Colonic mucosa (tissue), 4 donors: ENCODE data around the gene CD82. TPM values are rescaled to one million over a fixed set of nuclear protein-coding genes. Genes with fewer than 3 reads are reported as not detected.

ENCODE experiments used
- DNase-seq: peaks from one replicate; pipeline ENCODE4 v3.0.0-alpha.2; 2020
- H3K27ac ChIP-seq: fragments of 200-600 bp; one replicate; pipeline ENCODE4 v1.8.0; 2021
- H3K27me3 ChIP-seq: fragments of 200-600 bp; one replicate; pipeline ENCODE4 v1.8.0; 2021
- H3K36me3 ChIP-seq: fragments of 200-600 bp; one replicate; pipeline ENCODE4 v1.8.0; 2021
- H3K4me1 ChIP-seq: fragments of 200-600 bp; one replicate; pipeline ENCODE4 v1.8.0; 2021; ENCODE audit warnings: mild to moderate bottlenecking
- H3K4me3 ChIP-seq: fragments of 200-600 bp; one replicate; pipeline ENCODE4 v1.8.0; 2021
- H3K9ac ChIP-seq, 2 donors: one replicate each; pipeline ENCODE4 v1.7.0; 2013; ENCODE audit warnings: control low read depth in 2 of 2, low read depth in 2 of 2, low read length in 2 of 2
- H3K9me3 ChIP-seq: fragments of 200-600 bp; one replicate; pipeline ENCODE4 v1.8.0; 2021
- intact Hi-C: fragments of 100-400 bp; cut with DNase I; formaldehyde crosslinking; loops from one replicate; pipeline ENCODE4 v1.14.1; 2022
- total RNA-seq, 2 donors: library from RNA; stranded (reverse); fragmentation: NEBNext Ultra II Directional in 1 of 2; extraction: Animal tissue kit (Norgen Biotek cat#: 25700) in 1 of 2; gene quantifications; one replicate each; pipeline ENCODE4 v1.2.1, GENCODE V29; 2021
- TF ChIP-seq, protein P1 (sequence below): fragments of 200-600 bp; IDR thresholded peaks from one replicate; pipeline ENCODE4 v1.8.0; 2022; ENCODE audit warnings: antibody characterized with exemption, mild to moderate bottlenecking
- donor health status: healthy.
- donor health status: DM: no; HTN: no; CAD: no.
- donor health status: DM: no; HTN: no; CAD: no.

The CD82 gene
- total RNA-seq, 2 donors from 2014 or later: 36.2 to 41.6 TPM

DNA sequence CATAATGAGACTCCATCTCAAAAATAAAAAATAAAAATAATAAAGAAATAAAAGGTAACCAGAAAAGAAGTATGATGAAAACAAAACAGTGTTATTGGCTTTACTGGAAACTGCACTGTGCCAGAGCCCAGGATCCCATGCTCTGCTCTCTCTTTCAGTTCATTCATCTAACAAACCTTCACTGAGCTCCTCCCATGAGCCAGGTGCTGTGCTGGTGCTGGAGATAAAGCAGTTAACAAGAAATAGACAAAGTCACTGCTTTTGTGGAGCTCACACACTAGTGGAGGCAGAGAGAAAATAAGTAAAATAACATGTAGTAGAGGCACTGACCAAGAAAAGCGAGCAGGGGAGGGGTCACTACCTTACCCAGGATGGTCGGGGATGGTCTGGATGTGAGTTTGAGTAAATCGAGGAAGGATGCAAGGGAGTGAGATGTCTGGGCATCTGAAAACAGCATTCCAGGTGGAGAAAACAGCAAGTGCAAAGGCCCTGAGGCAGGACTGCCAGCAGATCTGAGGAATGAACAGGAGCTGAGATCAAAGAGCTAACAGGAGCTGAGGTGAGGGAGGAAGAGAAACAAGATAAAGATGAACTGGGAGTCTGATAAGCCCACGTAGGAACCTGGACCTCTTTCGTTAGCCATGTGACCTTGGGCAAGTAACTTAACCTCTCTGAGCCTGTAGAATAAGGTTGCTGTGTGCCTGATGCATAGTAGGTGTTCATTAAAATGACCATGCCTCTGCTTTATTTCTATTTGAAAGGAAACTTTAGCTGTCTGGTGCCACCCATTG lies 31.3 kb upstream of the CD82 start:
- Histone ChIP-seq H3K27me3 (no peaks in the 10 kb centered on the region), H3K9ac (no peak overlapping the region), H3K27ac (no peak overlapping the region), H3K4me3 (no peak overlapping the region), H3K4me1 (no peaks in the 10 kb centered on the region), H3K9me3 (no peaks in the 10 kb centered on the region), H3K36me3 (no peaks in the 10 kb centered on the region)
- DNase-seq: no peak
- intact Hi-C loops: no loop called here
- TF ChIP-seq, protein P1, sequence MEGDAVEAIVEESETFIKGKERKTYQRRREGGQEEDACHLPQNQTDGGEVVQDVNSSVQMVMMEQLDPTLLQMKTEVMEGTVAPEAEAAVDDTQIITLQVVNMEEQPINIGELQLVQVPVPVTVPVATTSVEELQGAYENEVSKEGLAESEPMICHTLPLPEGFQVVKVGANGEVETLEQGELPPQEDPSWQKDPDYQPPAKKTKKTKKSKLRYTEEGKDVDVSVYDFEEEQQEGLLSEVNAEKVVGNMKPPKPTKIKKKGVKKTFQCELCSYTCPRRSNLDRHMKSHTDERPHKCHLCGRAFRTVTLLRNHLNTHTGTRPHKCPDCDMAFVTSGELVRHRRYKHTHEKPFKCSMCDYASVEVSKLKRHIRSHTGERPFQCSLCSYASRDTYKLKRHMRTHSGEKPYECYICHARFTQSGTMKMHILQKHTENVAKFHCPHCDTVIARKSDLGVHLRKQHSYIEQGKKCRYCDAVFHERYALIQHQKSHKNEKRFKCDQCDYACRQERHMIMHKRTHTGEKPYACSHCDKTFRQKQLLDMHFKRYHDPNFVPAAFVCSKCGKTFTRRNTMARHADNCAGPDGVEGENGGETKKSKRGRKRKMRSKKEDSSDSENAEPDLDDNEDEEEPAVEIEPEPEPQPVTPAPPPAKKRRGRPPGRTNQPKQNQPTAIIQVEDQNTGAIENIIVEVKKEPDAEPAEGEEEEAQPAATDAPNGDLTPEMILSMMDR: no peak

GRCh38 chr11:44535191-44535980 lies 30.1 kb upstream of the CD82 start:
- intact Hi-C loops: loop anchor here (5.0 kb wide), 2 partner anchors 423 to 443 kb away; no protein-coding TSS in a partner anchor
- no peak for DNase-seq
- TF ChIP-seq, protein P1: no peak
- no peaks in the 10 kb centered on the region for H3K9me3 ChIP-seq
- H3K27ac ChIP-seq: no peak overlapping the region
- H3K4me3 ChIP-seq: no peak overlapping the region
- no peaks in the 10 kb centered on the region for H3K36me3 ChIP-seq
- H3K9ac ChIP-seq: no peak overlapping the region
- H3K4me1 ChIP-seq: no peaks in the 10 kb centered on the region
- no peaks in the 10 kb centered on the region for H3K27me3 ChIP-seq

GRCh38 chr11:44536788-44537516 lies 28.5 kb upstream of the CD82 start:
- Histone ChIP-seq H3K4me1 (no peaks in the 10 kb centered on the region), H3K36me3 (no peaks in the 10 kb centered on the region), H3K27me3 (no peaks in the 10 kb centered on the region), H3K9ac (no peak overlapping the region), H3K27ac (no peak overlapping the region), H3K4me3 (no peak overlapping the region), H3K9me3 (no peaks in the 10 kb centered on the region)
- intact Hi-C loops: loop anchor here (5.0 kb wide), 2 partner anchors 425 to 445 kb away; no protein-coding TSS in a partner anchor
- DNase-seq: no peak
- TF ChIP-seq, protein P1: no peak

- H3K4me1 ChIP-seq: no peaks in the 10 kb centered on the region
- H3K4me3 ChIP-seq: no peak overlapping the region
- H3K36me3 ChIP-seq: no peaks in the 10 kb centered on the region
- no peak for DNase-seq
- H3K9me3 ChIP-seq: no peaks in the 10 kb centered on the region
- TF ChIP-seq, protein P1: no peak
- no peak overlapping the region for H3K9ac ChIP-seq
- intact Hi-C loops: loop anchor here (2.0 to 5.0 kb wide), 3 partner anchors 251 to 445 kb away; no protein-coding TSS in a partner anchor
- H3K27me3 ChIP-seq: no peaks in the 10 kb centered on the region
- H3K27ac ChIP-seq: no peak overlapping the region
Observed at GRCh38 chr11:44537679-44538078, 27.8 kb upstream of the CD82 start.

DNA sequence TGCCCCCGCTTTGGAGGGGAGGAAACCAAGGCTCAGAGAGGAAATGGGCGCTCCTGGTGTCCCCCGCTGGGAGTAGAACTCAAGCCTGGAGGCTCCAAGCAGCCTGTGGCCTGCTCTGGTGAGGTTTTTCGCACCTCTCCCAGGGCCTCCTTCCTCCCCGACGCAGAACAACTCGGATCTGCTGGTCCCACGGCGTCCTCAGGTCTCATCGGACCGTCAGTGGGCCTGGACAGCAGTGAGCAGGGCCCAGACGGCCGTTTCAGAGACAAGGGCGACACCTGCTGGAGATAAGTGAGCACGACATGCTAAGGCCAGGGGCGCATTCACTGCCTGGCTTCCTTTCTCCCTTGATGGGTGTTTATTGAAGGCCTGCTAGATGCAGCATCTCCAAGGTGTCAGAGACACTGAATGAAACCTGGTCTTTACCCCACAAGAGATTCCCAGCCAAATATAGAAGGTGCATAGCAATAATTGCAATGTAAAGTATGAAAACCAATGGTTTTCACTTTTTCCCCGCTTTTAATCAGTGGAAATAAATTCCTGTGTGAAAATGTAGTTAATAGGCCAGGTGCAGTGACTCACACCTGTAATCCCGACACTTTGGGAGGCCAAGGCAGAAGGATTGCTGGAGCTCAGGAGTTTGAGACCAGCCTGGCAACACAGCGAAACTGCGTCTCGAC lies 26.9 kb upstream of the CD82 start:
- intact Hi-C loops: loop anchor here (2.0 to 5.0 kb wide), 3 partner anchors 252 to 446 kb away; no protein-coding TSS in a partner anchor

More for the DNA sequence above, 26.9 kb upstream of the CD82 start:
- Histone ChIP-seq H3K27ac (no peak overlapping the region), H3K9me3 (no peaks in the 10 kb centered on the region), H3K9ac (peak overlapping the region in 1 of 2 donors; percentile 18), H3K36me3 (no peaks in the 10 kb centered on the region), H3K27me3 (no peaks in the 10 kb centered on the region), H3K4me1 (no peaks in the 10 kb centered on the region), H3K4me3 (no peak overlapping the region)
- DNase-seq: peak; percentile 69
- TF ChIP-seq, protein P1: peak; percentile 91
